Thyroid gland (tissue), 4 donors: ENCODE data around the gene COMMD6. TPM values are rescaled to one million over a fixed set of nuclear protein-coding genes. Genes with fewer than 3 reads are reported as not detected.

Experiments
- DNase-seq, 2 donors: peaks; one replicate each; pipeline ENCODE4 v3.0.0-alpha.2; 2019
- H3K27ac ChIP-seq, 3 donors: fragments of 200-600 bp; sonication (generic); 1 replicate in 2 of 3; 2 replicates in 1 of 3; pipeline ENCODE4 v1.5.1; 2016 to 2019; ENCODE audit warnings: mild to moderate bottlenecking in 1 of 3, moderate library complexity in 1 of 3
- H3K27me3 ChIP-seq: fragments of 200-600 bp; sonication (generic); one replicate; pipeline ENCODE4 v1.5.1; 2019
- H3K36me3 ChIP-seq, 2 donors: fragments of 200-600 bp; sonication (generic); one replicate each; pipeline ENCODE4 v1.5.1; 2016 to 2019
- H3K4me1 ChIP-seq, 2 donors: fragments of 200-600 bp; sonication (generic); one replicate each; pipeline ENCODE4 v1.5.1; 2017 to 2019
- H3K4me3 ChIP-seq, 3 donors: fragments of 200-600 bp; sonication (generic); replicated peaks in 1 of 3; 1 replicate in 2 of 3; 2 replicates in 1 of 3; pipeline ENCODE4 v1.5.1; 2016; ENCODE audit warnings: mild to moderate bottlenecking in 1 of 3
- H3K9me3 ChIP-seq: fragments of 200-600 bp; sonication (generic); one replicate; pipeline ENCODE4 v1.5.1; 2017
- CTCF ChIP-seq, 6 experiments: fragments of 200-600 bp in 3 of 6; fragments of 450-650 bp in 3 of 6; sonication (generic) in 3 of 6; IDR thresholded peaks; one replicate each; pipeline ENCODE4 v1.5.1; 2016 to 2019; ENCODE audit warnings: antibody characterized with exemption in 6 of 6, mild to moderate bottlenecking in 2 of 6, inconsistent platforms in 1 of 6, moderate library complexity in 1 of 6
- POLR2A ChIP-seq, 2 donors: fragments of 450-650 bp; IDR thresholded peaks; one replicate each; pipeline ENCODE4 v1.6.1; 2017; ENCODE audit warnings: antibody characterized with exemption in 2 of 2, mild to moderate bottlenecking in 2 of 2, moderate library complexity in 1 of 2
- WGBS, 2 donors: methylation state at CpG; one replicate each; pipeline ENCODE4 v1.1.5; 2017; 5-methylcytosine and 5-hydroxymethylcytosine counted together
- intact Hi-C: fragments of 100-400 bp; cut with DNase I; formaldehyde crosslinking; loops from one replicate; pipeline ENCODE4 v1.15.1; 2023
- total RNA-seq, 4 donors: library from RNA; depleted of rRNA; stranded (reverse); fragments of >200 nt; gene quantifications; one replicate each; pipeline ENCODE4 v1.2.3, GENCODE V29; 2016

The COMMD6 gene
- total RNA-seq, 4 donors from 2014 or later: 84.6 to 1,117 (median 185) TPM

GRCh38 chr13:75533861-75534260, 3.8 kb downstream of the COMMD6 start:
- WGBS, 2 donors: 97 to 100% methylated on average over 1 of the region's 1 CpG

GRCh38 chr13:75530549-75530961, 7.1 kb downstream of the COMMD6 start:
- Histone ChIP-seq H3K27ac (no peak overlapping the region), H3K27me3 (no peaks in the 10 kb centered on the region), H3K36me3 (peaks cover 4 to 6% of the 10 kb centered on the region in 2 donors), H3K4me3 (no peak overlapping the region), H3K4me1 (peaks cover 0 to 17% of the 10 kb centered on the region in 2 donors), H3K9me3 (no peaks in the 10 kb centered on the region)
- intact Hi-C loops: no loop called here
- TF ChIP-seq POLR2A (IDR thresholded peaks at IDR 0.05) (no peak), CTCF (IDR thresholded peaks at IDR 0.05) (no peak)
- no peak for DNase-seq

More at GRCh38 chr13:75533861-75534260, 3.8 kb downstream of the COMMD6 start:
- no peaks in the 10 kb centered on the region for H3K27me3 ChIP-seq
- intact Hi-C loops: no loop called here
- no peaks in the 10 kb centered on the region for H3K36me3 ChIP-seq
- peak in 1 of 2 donors; percentile 7 for DNase-seq
- H3K27ac ChIP-seq: no peak overlapping the region
- H3K9me3 ChIP-seq: no peaks in the 10 kb centered on the region
- TF ChIP-seq CTCF (IDR thresholded peaks at IDR 0.05) (no peak), POLR2A (IDR thresholded peaks at IDR 0.05) (no peak)
- no peak overlapping the region for H3K4me3 ChIP-seq
- peaks cover 13 to 31% of the 10 kb centered on the region in 2 donors for H3K4me1 ChIP-seq

DNA sequence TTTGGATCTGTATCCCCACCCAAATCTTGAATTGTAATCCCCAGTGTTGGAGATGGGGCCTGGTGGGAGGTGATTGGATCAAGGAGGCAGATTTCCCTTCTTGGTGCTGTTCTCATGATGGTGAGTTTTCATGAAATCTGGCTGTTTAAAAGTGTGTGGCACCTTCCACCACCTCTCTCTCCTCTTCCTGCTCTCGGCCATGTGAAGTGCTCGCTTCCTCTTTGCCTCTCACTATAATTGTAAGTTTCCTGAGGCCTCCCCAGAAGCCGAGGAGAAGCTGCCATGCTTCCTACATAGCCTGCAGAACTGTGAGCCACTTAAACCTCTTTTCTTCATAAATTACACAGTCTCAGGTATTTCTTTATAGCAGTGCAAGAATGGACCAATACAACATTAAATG, 15.7 kb downstream of the COMMD6 start:
- intact Hi-C loops: no loop called here
- DNase-seq: no peak
- Histone ChIP-seq H3K27ac (no peak overlapping the region), H3K36me3 (peaks cover 0 to 10% of the 10 kb centered on the region in 2 donors), H3K27me3 (no peaks in the 10 kb centered on the region), H3K9me3 (no peaks in the 10 kb centered on the region), H3K4me3 (no peak overlapping the region), H3K4me1 (no peaks in the 10 kb centered on the region)
- TF ChIP-seq CTCF (IDR thresholded peaks at IDR 0.05) (no peak), POLR2A (IDR thresholded peaks at IDR 0.05) (no peak)
- WGBS, 2 donors: 82 to 87% methylated on average over 3 of the region's 3 CpGs

DNA sequence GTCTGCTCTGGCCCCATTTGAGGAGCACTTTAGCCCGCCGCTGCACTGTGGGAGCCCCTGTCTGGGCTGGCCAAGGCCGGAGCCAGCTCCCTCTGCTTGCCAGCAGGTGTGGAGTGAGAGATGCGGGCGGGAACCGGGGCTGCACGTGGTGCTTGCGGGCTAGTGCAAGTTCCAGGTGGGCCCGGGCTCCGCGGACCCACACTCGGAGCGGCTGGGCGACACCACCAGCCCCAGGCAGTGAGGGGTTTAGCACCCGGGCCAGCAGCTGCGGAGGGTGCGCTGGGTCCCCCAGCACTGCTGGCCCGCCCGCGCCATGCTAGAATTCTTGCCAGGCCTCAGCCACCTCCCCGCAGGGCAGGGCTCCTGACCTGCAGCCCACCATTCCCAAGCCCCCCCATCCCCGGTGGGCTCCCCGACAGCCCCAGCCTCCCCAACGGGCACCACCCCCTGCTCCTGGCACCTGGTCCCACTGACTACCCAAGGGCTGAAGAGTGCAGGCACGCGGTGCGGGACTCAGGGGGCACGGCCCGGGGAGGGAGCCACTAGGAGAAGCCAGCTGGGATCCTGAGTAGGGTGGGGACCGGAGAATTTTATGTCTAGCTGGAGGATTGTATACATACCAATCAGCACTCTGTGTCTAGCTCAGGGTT, 19.1 kb downstream of the COMMD6 start:
- TF ChIP-seq CTCF (IDR thresholded peaks at IDR 0.05) (no peak), POLR2A (IDR thresholded peaks at IDR 0.05) (no peak)
- DNase-seq: no peak
- H3K27me3 ChIP-seq: no peaks in the 10 kb centered on the region
- H3K36me3 ChIP-seq: no peaks in the 10 kb centered on the region
- H3K4me1 ChIP-seq: no peaks in the 10 kb centered on the region
- WGBS, 2 donors: 96 to 97% methylated on average over 12 to 24 of the region's 30 CpGs
- no peaks in the 10 kb centered on the region for H3K9me3 ChIP-seq
- intact Hi-C loops: no loop called here
- H3K4me3 ChIP-seq: no peak overlapping the region
- H3K27ac ChIP-seq: no peak overlapping the region

DNA sequence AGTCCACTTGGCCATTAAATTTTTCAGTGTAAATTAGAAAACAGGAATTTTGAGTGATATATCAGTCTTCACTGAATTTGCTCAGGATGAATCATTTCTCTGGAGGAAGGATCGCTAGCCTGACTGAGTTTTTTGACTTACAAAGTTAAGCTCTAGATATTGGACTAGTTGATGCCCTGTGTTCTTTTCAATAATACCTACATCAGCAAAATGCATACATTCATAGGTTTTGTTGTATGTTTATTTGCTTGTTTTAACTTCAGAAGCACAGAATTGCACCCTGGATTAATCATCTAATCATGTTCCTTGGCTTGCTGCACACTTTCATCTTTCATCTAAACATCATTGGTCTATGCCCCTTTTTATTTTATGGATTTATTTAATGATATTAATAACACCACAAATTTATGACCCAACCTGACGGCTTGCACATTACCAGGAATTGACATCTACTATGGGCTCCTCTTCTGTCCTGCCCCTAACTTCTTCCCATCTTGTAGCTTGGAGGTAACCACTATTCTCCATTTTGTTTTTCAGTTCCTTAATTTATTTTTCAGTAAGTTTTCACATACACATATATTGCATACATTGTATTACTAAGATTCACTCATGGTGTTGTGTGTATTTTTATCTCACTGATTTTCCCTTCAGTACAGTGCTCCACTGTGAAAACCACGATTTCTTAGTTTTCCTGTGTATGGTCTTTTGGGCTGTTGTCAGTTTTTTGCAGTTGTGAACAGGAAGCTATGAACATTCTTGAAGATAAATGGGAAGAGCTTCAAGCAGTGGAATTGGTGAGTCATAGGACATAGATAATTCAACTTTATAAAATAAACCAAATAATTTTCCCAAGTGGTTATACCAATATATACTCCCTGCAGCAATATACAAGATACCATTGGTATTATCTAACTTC, 23.3 kb downstream of the COMMD6 start:
- Histone ChIP-seq H3K27ac (no peak overlapping the region), H3K9me3 (no peaks in the 10 kb centered on the region), H3K4me1 (no peaks in the 10 kb centered on the region), H3K36me3 (no peaks in the 10 kb centered on the region), H3K27me3 (no peaks in the 10 kb centered on the region), H3K4me3 (no peak overlapping the region)
- DNase-seq: no peak
- WGBS, 2 donors: 83 to 86% methylated on average over 3 of the region's 3 CpGs
- intact Hi-C loops: no loop called here
- TF ChIP-seq CTCF (IDR thresholded peaks at IDR 0.05) (no peak), POLR2A (IDR thresholded peaks at IDR 0.05) (no peak)
